HG03196 (cell line): ENCODE results near the gene HECTD3.
"Not testable (repeated sequence)": the region's sequence is repeated elsewhere in the genome, so short reads cannot be mapped to it uniquely, and the experiment has no call there.

Source experiments
- ATAC-seq: cut with Tn5 transposase; IDR thresholded peaks from one replicate; pipeline ENCODE4 v1.9.1; 2021; ENCODE audit not compliant: unreplicated experiment

The HECTD3 gene

GRCh38 chr1:44994309-44994898 lies 16.7 kb downstream of the HECTD3 start:
- ATAC-seq = no peak

GRCh38 chr1:44988531-44989156 lies 22.5 kb downstream of the HECTD3 start:
- no peak for ATAC-seq

- no peak for ATAC-seq
Measured at GRCh38 chr1:44985747-44986359, 25.3 kb downstream of the HECTD3 start.

- ATAC-seq = not testable (repeated sequence)
Measured at GRCh38 chr1:44977372-44977771, 33.8 kb downstream of the HECTD3 start.

GRCh38 chr1:44976252-44976651 lies 34.9 kb downstream of the HECTD3 start:
- no peak for ATAC-seq

- ATAC-seq = no peak
Measured at GRCh38 chr1:44973645-44974044, 37.5 kb downstream of the HECTD3 start.

GRCh38 chr1:44970317-44970716 lies 40.8 kb downstream of the HECTD3 start:
- ATAC-seq = no peak

- no peak for ATAC-seq
Measured at GRCh38 chr1:44964396-44964795, 46.7 kb downstream of the HECTD3 start.

- no peak for ATAC-seq
Measured at GRCh38 chr1:44962729-44963128, 48.4 kb downstream of the HECTD3 start.

- not testable (repeated sequence) for ATAC-seq
Measured at GRCh38 chr1:44962022-44962421, 49.1 kb downstream of the HECTD3 start.

GRCh38 chr1:44957566-44957965 lies 53.6 kb downstream of the HECTD3 start:
- ATAC-seq = not testable (repeated sequence)

- ATAC-seq = not testable (repeated sequence)
Measured at GRCh38 chr1:44956077-44956476, 55.0 kb downstream of the HECTD3 start.
